Ramos (cell line): Measurements from ENCODE around the gene KHK.

ENCODE experiments used
- in situ Hi-C: fragments of 300-500 bp; cut with MboI; formaldehyde crosslinking; loops from one replicate; pipeline ENCODE4 v1.14.3; 2022; ENCODE audit warnings: low sequenced_read_pairs; ENCODE audit not compliant: unreplicated experiment

Gene KHK

DNA sequence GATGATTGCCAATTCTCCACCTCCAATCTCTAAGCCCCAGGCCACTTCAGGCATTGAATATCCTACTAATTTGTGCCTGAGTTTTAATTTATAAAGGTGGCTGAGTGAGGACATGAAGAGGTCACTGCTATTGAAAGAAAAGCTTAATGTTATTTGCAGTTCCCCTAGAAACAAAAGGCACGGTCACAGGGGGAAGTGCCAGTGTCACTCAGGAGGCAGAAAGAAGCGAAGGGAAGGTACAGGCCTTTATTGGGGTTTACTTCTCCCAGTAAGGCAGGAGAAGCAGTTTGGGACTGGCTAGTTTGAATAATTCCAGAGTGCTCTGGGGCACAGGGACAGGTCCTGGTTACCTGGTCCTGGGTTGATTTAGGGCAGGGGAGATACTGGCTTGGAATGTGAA is 35.3 kb downstream of the KHK start:
- in situ Hi-C loops, result no loop called here

DNA sequence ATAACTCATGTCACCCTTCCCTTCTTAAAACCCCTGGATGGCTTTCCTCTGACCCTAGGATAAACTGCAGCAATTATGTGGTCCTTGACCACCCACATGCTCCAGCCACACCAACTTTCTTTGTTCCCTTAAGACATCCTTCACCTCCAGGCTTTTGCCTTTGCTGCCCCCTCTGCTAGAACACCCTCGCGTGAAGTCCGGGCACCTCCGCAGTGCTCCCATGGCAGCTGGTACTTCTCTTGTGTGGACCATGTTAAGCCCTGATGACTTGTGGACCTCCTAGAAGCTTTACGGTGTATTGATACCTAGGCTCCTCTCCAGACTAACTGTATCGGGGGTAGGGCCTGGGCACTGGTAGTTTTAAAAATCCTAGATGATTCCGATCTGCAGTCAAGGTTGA is 36.2 kb downstream of the KHK start:
- in situ Hi-C loops, result no loop called here

DNA sequence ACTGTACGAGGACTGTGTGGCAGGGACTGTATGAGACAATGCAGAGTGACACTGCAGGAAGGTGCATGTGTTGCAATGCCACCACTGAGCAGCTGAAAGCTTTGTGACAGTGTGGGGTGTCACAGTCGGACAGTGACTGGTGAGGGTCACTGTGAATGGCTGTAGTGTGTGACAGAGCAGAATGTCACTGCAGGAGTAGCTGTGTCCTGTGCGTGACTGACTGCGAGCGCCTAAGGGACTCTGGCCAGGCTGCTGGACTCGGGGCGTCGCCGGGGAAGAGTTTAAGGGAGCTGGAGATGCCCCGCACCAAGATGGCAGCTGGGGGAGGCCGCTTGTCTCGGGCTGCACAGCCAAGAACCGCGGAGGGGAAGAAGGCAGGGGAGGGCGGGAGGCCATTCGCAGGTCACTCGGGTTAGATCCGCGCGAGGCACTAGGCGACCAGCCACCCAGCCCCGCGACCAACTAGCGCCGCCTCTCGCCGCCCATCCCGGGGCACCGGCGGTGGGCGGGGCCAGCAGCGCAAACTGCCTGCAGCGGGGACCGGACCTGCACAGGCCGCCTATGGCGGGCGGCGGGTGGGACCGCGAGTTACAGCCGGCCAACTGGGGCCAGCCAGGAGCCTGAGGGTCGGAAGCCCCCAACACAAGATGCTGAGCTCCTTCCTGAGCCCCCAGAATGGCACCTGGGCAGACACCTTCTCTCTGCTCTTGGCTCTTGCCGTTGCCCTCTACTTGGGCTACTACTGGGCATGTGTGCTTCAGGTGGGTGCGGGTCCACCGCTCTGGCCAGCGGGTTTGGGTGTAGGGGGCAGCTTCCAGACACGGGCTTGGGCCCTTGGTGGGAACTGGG is 37.0 kb downstream of the KHK start, which contains the start of gene ABHD1:
TSS of gene ABHD1 (plus strand) at position 514 of the 849 bp plus-strand sequence. CDS start at position 648, 134 bp downstream.
- in situ Hi-C loops, result no loop called here

DNA sequence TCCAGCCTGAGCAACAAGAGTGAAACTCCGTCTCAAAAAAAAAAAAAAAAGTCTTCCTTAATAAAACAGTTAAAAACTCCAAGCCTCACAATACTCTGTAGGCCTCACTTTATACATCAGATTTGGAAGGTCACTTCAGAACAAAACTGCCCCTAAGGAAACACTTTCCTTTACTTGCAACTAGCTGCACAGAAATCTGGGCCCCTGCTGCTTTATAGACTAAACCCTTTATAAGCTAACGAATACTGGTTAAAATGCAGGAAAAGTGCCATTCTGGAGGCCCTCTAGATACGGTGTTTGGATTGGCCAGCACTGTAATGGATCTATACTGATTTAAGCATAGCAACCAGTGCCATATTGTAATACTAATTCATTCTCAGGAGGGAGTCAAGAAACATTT is 38.5 kb downstream of the KHK start:
- in situ Hi-C loops, result no loop called here

DNA sequence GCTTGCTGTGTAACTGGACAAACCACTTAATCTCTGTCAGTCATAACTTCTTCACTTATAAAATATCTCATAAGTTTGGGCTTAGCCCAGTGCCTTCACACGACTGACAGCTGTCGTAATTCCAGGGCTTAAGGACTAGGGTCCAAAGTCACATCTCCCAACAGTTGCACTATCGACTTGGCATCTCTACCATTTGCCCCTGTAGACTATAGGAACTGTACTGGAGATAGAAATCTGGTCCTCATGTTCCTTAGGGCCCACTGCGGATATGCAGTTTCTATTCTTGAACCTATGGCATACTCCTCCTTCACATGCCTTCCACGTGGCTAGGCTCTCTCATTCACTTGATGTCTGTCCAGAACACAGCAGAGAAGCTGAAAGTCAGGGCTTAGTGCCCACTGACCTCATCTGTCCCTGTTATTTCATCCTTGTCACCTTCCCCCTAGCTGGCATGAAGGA is 39.7 kb downstream of the KHK start:
- in situ Hi-C loops, result no loop called here

DNA sequence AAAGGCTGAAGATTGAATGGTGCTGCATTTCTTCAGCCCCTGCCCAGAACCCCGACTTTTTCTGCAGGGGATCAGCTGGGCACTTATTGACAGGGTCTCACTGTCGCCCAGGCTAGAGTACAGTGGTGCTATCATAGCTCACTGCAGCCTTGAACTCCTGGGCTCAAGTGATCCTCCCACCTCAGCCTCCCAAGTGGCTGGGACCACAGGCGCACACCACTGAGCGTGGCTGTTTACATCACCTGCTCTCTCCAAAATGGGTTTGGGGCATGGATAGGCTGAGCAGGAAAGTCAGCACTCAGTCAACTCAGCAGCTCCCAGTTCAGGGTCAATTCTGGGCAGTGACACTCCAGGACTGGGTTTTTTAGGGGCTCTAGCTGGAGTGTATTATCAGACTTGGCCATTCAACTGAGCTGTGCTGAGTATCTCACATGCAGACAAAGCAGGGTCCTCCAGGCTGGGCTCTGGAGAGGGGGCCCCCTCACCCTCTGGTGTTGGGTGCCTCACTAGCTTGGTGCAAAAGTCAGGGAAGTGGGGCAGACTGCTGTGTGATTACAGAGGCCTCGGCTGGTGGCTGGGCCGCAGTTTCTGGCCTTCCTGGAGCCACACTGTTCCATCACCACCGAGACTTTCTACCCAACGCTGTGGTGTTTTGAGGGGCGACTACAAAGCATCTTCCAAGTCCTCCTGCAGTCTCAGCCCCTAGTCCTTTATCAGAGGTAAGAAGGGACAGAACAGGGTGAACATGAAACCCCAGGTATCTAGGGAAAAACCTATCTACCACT is 41.5 kb downstream of the KHK start:
- in situ Hi-C loops, result no loop called here

DNA sequence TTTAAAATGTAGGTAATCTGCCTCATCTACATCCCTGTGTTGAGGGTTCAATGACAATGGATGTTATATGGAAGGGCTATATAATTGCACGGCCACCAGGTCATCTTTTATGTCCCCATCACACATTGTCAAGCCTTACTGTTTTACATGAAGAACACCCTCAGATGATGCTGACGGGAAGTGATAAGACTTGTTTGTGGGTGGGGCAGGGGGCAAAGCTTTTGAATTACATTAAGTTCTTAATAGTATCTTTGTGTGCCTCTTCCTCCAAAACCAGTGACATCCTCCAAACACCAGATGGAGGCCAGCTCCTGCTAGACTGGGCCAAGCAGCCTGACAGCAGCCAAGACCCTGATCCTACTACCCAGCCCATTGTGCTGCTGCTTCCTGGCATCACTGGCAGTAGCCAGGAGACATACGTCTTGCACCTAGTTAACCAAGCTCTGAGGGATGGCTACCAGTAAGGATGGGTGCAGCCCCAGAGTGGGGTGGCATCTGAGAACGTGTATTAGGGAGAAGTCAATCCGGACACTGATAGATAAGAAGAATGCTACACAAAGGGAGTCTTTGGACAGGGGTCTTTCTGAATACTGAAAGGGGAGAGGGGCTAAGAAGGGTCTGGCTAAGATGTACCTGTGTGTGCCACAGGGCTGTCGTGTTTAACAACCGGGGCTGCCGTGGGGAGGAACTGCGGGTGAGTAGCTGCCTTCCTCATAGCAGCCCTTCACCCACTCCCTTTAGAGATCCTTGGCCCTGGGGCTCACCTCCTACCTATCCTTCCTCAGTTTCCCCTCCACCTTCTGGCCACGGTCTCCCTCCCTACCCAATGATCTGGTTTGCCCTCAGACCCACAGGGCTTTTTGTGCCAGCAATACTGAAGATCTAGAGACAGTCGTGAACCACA is 42.3 kb downstream of the KHK start:
- in situ Hi-C loops, result no loop called here

DNA sequence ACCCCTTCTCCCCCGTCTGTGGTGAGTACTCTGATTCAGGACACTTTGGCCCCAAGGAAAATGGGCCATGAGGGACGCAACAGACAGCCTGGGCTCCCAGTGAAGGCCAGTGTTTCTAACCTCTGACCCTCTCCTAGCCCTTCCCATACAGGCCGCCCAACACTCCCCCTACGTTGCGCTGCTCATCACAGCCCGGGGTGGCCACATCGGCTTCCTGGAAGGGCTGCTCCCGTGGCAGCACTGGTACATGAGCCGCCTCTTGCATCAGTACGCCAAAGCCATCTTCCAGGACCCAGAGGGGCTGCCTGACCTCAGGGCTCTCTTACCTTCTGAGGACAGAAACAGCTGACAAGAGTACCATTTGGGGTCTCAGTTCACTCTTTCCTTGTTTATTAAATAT is 43.8 kb downstream of the KHK start:
- in situ Hi-C loops, result no loop called here

DNA sequence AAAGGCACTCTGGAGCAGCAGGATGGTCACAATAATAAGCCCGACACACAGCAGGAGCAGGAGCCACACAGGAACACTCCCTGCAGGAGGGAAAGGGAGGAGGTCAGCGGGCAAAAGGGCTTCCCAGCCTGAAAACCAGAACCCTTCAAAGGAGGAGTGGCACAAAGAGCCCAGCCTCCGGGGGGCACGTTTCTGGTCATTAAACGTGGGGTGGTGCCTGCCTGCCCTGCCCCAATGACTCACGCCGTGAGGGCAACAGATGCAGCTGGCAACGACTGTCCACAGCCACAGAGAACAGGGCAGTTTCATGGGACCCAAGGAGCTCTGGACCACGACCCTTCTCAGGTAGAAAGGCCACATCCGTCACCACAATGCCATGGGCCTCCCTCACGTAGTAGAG is 44.9 kb downstream of the KHK start:
- in situ Hi-C loops, result no loop called here

DNA sequence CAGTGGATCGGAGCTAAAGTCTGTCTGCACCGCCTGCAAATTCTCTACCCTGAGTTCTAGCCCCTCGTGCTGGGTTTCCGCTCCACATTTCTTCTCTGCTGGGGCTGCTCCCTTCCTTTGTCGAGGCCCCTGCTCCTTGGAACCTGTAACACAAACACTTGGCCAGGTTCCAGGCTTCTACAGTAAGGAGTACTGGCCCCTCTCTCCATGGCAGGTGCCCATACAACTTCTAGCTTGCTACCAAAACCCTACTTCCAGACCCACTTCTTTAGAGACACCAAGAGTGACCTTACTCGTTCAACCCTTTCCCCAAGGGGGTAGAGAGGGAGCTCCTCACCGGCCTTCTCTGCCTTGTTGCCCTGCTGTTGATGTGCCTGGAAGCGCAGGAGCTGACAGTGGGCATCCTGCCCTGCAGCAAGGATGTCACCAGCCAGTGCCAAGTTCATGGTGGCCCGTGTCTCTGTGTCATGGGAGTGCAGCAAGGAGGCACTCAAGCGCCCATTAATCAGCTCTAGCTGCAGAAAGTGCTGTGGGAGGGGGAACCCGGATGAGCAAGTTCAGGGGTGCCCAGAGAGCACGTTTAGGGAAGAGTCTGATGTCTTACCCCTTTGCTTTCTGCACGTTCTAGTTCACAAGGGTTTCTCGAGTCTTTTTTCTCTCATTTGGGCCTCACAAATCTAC is 46.8 kb downstream of the KHK start:
- in situ Hi-C loops, result no loop called here

DNA sequence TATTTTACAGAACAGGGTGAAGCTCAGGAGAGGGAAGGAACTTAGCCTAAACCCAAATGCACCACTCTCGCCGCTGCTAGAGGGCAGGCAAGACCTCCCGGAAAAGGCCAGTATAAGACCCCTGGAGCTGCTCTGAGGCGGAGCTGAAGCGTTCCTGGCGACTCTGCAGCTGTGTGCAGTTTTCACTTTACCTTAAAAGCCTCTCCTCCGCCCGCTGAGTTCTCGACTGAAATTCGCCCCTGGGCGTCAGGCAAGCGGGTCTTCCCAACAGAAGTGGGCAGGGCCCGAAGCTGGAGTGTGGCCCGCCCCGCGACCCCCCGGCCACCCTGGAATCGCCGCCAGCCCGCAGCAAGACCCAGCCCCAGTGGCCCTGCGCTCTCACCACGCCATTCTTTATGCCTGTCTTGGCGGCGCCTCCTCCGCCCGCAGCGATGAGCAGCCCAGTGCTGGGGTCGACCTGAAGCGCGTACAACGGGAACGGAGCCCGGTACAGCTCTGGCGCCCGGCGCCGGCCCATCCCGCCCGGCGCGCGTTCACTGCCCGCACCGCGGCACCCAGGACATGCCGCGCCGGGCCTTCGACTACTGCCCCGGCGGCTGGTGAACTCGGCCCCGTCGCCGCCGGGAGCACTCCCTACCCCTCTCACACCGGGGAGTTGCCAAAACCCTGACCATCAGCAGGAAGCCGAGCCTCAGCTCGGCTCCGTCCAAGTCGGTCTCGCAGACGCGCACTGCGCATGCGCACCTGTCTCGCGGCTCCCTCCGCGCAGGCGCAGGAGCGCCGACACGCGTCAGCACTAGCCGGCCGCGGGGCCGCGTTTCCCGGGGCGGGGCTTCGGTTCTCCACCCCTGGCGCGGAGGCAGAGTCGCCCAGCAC is 47.6 kb downstream of the KHK start, which contains the start of gene PREB:
TSS of gene PREB (minus strand) at position 732 of the 876 bp plus-strand sequence. CDS start at position 517, 215 bp downstream.
- in situ Hi-C loops, result no loop called here

DNA sequence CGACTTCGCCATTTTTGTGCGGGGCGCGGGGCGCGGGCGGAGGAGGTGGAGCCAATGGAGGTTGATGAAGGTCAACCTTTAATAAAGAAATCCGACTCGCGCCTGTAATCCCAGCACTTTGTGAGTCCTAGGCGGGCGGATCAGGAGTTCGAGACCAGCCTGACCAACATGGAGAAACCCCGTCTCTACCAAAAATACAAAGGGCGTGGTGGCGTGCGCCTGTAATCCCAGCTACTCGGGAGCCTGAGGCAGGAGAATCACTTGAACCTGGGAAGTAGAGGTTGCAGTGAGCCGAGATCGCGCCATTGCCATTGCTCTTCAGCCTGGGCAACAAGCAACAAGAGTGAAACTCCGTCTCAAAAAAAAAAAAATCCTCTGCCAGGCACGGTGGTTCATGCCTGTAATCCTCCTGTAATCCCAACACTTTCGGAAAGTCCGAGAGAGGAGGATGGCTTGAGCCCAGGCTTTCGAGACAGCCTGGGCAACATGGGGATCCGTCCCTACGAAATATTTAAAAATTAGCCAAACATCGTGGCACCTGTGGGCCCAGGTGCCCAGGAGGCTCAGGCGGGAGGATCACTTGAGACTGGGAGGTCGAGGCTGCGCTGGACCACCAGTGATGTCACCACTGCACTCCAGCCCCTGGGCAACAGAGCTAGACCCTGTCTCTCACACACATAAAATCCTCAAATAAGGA is 48.4 kb downstream of the KHK start:
- in situ Hi-C loops, result no loop called here

DNA sequence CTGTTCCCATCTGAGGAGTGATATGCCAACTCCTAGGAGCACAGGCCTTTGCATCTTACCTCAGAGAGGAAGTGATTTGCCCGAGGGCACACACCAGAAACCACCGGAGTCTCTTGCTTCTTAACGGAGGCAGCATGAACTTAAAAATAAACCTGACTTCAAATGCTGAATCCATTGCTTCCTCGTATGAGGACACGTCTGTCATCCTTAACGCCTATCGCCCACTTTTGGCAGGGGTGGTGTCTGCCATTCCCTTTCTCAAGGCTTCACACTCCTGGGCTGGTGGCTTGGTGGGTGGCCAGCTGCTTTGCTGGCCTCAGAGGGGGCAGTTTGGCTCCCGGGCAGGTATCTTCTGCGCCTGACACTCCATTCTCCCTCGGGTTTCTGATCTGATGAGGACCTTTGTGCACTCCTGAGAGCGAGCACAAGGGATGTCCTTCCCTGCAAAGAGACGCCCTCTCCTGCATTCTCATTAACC is 48.9 kb downstream of the KHK start:
- in situ Hi-C loops, result no loop called here

DNA sequence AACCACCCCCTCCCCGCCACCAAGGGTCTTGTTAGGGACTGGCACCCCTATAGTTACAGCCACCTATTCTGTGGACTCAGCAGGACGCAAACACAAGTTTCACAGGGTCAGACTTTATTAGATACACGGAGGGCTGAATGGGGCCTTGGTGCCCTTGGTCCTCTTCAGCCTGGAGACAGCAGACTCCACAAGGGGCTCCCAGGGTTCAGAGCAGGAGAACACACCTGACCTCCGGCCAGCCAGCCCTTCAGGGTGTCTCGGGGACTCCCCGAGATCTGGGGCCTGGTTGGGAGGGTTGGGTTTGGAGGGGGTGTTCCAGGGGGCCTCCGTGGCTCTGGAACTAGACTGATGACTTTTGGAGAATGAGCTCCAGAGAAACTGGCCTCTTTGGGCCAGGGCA is 50.2 kb downstream of the KHK start:
- in situ Hi-C loops, result no loop called here

DNA sequence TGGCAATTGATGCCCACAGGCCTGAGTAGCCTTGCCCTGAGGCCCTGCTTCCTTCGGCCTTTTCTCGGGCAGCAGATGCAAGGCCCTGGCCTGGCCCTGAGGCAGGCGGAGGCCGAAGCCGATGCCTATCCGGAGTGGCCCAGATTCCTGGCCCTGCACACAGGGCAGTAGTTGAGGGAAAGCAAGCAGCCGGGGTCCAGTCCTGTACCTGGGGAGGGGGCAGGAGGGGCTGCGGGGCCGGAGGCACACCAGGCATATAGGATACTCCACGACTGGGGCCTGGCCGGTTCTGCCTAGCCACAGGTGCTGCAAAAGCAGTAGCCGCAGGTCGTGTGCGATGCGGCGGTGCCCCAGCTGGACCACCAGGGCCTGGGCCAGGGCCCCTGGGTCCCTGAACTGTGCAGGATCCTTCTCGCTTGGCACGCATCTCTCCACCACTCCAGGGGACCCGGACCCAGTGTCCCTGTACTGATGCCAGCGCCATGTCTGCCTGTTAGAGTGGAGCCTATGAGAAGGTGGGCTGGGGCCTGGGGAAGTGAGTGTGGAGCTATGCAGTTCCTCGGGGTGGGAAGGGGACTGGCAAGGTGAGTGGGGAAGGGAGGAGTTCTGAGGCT is 50.9 kb downstream of the KHK start:
- in situ Hi-C loops, result no loop called here

DNA sequence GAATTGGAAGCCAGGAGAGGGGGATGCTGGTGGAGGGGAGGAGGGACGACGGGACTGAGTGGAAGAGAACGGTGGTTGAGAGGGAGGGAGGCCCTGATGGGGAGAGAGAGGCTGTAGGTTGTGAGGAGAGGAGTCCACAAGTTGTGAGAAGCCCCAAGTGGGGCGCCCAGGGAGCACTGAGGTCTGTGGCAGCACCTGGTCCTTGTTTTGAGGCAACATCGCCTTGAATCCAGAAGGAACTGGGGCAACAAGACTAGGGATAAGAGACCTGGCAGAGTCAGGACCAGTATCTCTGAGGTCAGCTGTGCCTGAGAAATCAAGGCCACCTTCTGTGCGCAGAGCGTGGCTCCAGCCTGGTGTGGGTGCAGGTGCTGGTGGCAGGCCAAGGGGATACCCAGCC is 51.5 kb downstream of the KHK start:
- in situ Hi-C loops, result no loop called here

DNA sequence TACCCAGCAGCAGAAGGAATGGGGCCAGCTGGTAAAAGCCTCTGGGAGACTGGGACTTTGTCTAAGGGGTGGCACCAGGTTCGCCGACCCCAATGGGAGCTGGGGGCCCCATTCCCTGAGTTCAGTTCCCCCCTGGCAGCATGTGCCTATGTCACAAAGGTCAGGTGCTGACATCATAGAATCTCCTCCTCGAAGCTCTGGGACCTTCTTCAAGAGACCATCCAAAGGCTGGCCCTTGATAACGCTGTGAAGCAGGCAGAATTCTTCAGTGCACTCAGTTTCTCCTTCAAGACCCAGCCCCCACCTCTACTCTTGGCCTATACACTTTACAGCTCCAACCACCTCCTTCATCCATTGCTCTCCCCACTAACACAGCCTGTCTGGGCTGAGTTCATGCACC is 52.7 kb downstream of the KHK start, which contains the start of gene PRR30:
TSS of gene PRR30 (minus strand) at position 101 of the 400 bp plus-strand sequence. CDS start 1,081 bp downstream, outside the sequence.
- in situ Hi-C loops, result no loop called here
